ENCODE results near the gene WAC. TPM values are rescaled to one million over a fixed set of nuclear protein-coding genes. Genes with fewer than 3 reads are reported as not detected.

Gene WAC
- total RNA-seq, 1 donor: 92.8 TPM

- no peak for DNase-seq (ENCODE audit: low read depth)
- TF ChIP-seq CTCF (IDR thresholded peaks at IDR 0.05; ENCODE audit: insufficient read depth, low read depth, low read length): no peak
- H3K4me3 ChIP-seq (ENCODE audit: low read depth, low read length): no peak overlapping the region
Measured at GRCh38 chr10:28623483-28623882, 90.6 kb downstream of the WAC start.

- TF ChIP-seq CTCF (IDR thresholded peaks at IDR 0.05; ENCODE audit: insufficient read depth, low read depth, low read length): no peak
- H3K4me3 ChIP-seq (ENCODE audit: low read depth, low read length): no peak overlapping the region
- no peak for DNase-seq (ENCODE audit: low read depth)
Measured at GRCh38 chr10:28624351-28624750, 91.4 kb downstream of the WAC start.

- TF ChIP-seq CTCF (IDR thresholded peaks at IDR 0.05; ENCODE audit: insufficient read depth, low read depth, low read length): no peak
- no peak overlapping the region for H3K4me3 ChIP-seq (ENCODE audit: low read depth, low read length)
- DNase-seq (ENCODE audit: low read depth): no peak
Measured at GRCh38 chr10:28627102-28627501, 94.2 kb downstream of the WAC start.

GRCh38 chr10:28628184-28628893 is 95.4 kb downstream of the WAC start:
- H3K4me3 ChIP-seq (ENCODE audit: low read depth, low read length): no peak overlapping the region
- DNase-seq (ENCODE audit: low read depth): peak; percentile 84
- peak; percentile 93 for TF ChIP-seq CTCF (IDR thresholded peaks at IDR 0.05; ENCODE audit: insufficient read depth, low read depth, low read length)

- DNase-seq (ENCODE audit: low read depth): peak; percentile 23
- H3K4me3 ChIP-seq (ENCODE audit: low read depth, low read length): no peak overlapping the region
- TF ChIP-seq CTCF (IDR thresholded peaks at IDR 0.05; ENCODE audit: insufficient read depth, low read depth, low read length): no peak
Measured at GRCh38 chr10:28631896-28632583, 99.1 kb downstream of the WAC start.

GRCh38 chr10:28632584-28632945 is 99.6 kb downstream of the WAC start:
- H3K4me3 ChIP-seq (ENCODE audit: low read depth, low read length): no peak overlapping the region
- no peak for DNase-seq (ENCODE audit: low read depth)
- no peak for TF ChIP-seq CTCF (IDR thresholded peaks at IDR 0.05; ENCODE audit: insufficient read depth, low read depth, low read length)

Measured in fibroblast of villous mesenchyme (primary cell).